Upper lobe of left lung (tissue), 6 donors: Measurements from ENCODE around the gene IGF2BP1. TPM values are rescaled to one million over a fixed set of nuclear protein-coding genes. Genes with fewer than 3 reads are reported as not detected.

Experiments
- ATAC-seq, 2 donors: fragments of 200-7000 bp; cut with Tn5 transposase; one replicate each; pipeline ENCODE4 v1.9.1; 2022; ENCODE audit warnings: mild to moderate bottlenecking in 2 of 2, moderate library complexity in 2 of 2; ENCODE audit not compliant: low FRiP score in 2 of 2
- DNase-seq, 2 donors: peaks; one replicate each; pipeline ENCODE4 v3.0.0-alpha.2; 2019 to 2020
- H3K27ac ChIP-seq, 4 donors: fragments of 200-600 bp; sonication (generic); one replicate each; pipeline ENCODE4 v1.5.1; 2016 to 2019
- H3K27me3 ChIP-seq, 4 donors: fragments of 200-600 bp; sonication (generic); one replicate each; pipeline ENCODE4 v1.5.1; 2017 to 2019
- H3K36me3 ChIP-seq, 4 donors: fragments of 200-600 bp; sonication (generic); one replicate each; pipeline ENCODE4 v1.5.1; 2016 to 2019
- H3K4me1 ChIP-seq, 4 donors: fragments of 200-600 bp; sonication (generic); one replicate each; pipeline ENCODE4 v1.5.1; 2018 to 2019
- H3K4me3 ChIP-seq, 4 donors: fragments of 200-600 bp; sonication (generic); one replicate each; pipeline ENCODE4 v1.5.1; 2017 to 2019; ENCODE audit warnings: mild to moderate bottlenecking in 2 of 4, moderate library complexity in 1 of 4
- H3K9me3 ChIP-seq, 4 donors: fragments of 200-600 bp; sonication (generic); one replicate each; pipeline ENCODE4 v1.5.1; 2018 to 2019
- EP300 ChIP-seq, 4 donors: sonication (generic); formaldehyde crosslinking; IDR thresholded peaks; one replicate each; pipeline ENCODE4 v1.5.1; 2017; ENCODE audit warnings: antibody characterized with exemption in 4 of 4, control low read depth in 2 of 4
- POLR2A ChIP-seq, 4 donors: fragments of 450-650 bp; IDR thresholded peaks; one replicate each; pipeline ENCODE4 v1.5.1; 2016 to 2017; ENCODE audit warnings: antibody characterized with exemption in 4 of 4, mild to moderate bottlenecking in 2 of 4
- POLR2AphosphoS5 ChIP-seq, 2 donors: sonication (generic); formaldehyde crosslinking; IDR thresholded peaks; one replicate each; pipeline ENCODE4 v1.5.1; 2017; ENCODE audit warnings: antibody characterized with exemption in 2 of 2
- WGBS, 2 donors: methylation state at CpG; one replicate each; pipeline ENCODE4 v1.1.5; 2017 to 2018; 5-methylcytosine and 5-hydroxymethylcytosine counted together
- total RNA-seq, 6 donors: library from RNA; depleted of rRNA in 4 of 6; stranded (reverse); fragments of >200 nt in 4 of 6; gene quantifications; one replicate each; pipeline versions ENCODE4 v1.1.0 to v1.2.1, GENCODE V29; 2016 to 2021
- TF ChIP-seq, protein P1 (sequence below), 6 experiments: fragments of 450-650 bp in 4 of 6; fragments of 200-600 bp in 2 of 6; sonication (generic) in 2 of 6; IDR thresholded peaks; one replicate each; pipeline ENCODE4 v1.5.1; 2016 to 2019; ENCODE audit warnings: antibody characterized with exemption in 6 of 6
- donor health status: DM: no; HTN: no; CAD: no; lungs with moderate emphysema.
- donor health status: DM: no; HTN: yes; CAD: no; lungs with severe emphysema.

The IGF2BP1 gene
- total RNA-seq, 6 donors from 2014 or later: 1.3 to 1.4 TPM; not detected in 4

GRCh38 chr17:48981927-48982539, 15.2 kb upstream of the IGF2BP1 start:
- 68 to 80% methylated on average over 3 of the region's 3 CpGs for WGBS, 2 donors
- Histone ChIP-seq H3K27ac (no peak overlapping the region), H3K9me3 (peaks cover 0 to 5% (median 0%) of the 10 kb centered on the region in 4 donors), H3K4me3 (no peak overlapping the region), H3K4me1 (no peaks in the 10 kb centered on the region), H3K27me3 (no peaks in the 10 kb centered on the region), H3K36me3 (no peaks in the 10 kb centered on the region)
- DNase-seq (no peak), ATAC-seq (no peak)
- TF ChIP-seq POLR2AphosphoS5 (IDR thresholded peaks at IDR 0.05) (no peak), POLR2A (IDR thresholded peaks at IDR 0.05) (no peak), EP300 (IDR thresholded peaks at IDR 0.05) (no peak)
- TF ChIP-seq, protein P1, sequence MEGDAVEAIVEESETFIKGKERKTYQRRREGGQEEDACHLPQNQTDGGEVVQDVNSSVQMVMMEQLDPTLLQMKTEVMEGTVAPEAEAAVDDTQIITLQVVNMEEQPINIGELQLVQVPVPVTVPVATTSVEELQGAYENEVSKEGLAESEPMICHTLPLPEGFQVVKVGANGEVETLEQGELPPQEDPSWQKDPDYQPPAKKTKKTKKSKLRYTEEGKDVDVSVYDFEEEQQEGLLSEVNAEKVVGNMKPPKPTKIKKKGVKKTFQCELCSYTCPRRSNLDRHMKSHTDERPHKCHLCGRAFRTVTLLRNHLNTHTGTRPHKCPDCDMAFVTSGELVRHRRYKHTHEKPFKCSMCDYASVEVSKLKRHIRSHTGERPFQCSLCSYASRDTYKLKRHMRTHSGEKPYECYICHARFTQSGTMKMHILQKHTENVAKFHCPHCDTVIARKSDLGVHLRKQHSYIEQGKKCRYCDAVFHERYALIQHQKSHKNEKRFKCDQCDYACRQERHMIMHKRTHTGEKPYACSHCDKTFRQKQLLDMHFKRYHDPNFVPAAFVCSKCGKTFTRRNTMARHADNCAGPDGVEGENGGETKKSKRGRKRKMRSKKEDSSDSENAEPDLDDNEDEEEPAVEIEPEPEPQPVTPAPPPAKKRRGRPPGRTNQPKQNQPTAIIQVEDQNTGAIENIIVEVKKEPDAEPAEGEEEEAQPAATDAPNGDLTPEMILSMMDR (IDR thresholded peaks at IDR 0.05): no peak

DNA sequence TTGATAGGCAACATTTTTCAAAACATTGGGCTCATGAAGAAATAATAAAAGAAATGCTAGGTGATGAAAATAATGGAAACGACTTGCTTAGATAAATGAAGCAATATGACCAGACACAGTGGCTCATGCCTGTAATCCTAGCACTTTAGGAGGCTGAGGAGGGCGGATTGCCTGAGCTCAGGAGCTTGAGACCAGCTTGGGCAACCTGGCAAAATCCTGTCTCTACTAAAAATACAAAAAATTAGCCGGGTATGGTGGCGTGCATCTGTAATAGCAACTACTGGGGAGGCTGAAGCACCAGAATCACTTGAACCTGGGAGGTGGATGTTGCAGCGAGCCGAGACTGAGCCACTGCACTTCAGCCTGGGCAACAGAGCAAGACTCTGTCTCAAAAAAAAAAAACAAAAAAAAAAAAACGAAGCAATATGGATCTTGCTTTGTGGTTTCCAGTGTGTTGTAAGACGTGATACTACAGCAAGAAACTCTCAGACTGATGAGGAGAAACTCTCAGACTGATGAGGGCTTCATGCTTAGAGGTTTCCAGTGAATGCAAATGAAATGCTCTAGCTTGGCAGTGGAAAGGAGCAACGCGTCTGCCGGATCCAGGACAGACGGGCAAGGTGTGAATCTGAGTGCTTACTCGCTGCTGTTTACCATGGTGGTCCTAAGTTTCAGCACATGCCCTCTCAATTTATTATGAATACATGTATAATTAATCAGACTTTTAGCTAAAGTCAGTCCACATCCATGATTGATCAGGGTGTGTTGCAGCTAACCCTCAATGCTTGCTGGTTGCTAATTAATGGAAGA, 11.5 kb upstream of the IGF2BP1 start:
- Histone ChIP-seq H3K9me3 (peaks cover 0 to 5% (median 0%) of the 10 kb centered on the region in 4 donors), H3K36me3 (no peaks in the 10 kb centered on the region), H3K4me1 (no peaks in the 10 kb centered on the region), H3K27me3 (peaks cover 0 to 5% (median 2%) of the 10 kb centered on the region in 4 donors), H3K27ac (no peak overlapping the region), H3K4me3 (no peak overlapping the region)
- ATAC-seq: no peak
- TF ChIP-seq POLR2AphosphoS5 (IDR thresholded peaks at IDR 0.05) (no peak), POLR2A (IDR thresholded peaks at IDR 0.05) (no peak), EP300 (IDR thresholded peaks at IDR 0.05) (no peak)
- TF ChIP-seq, protein P1 (IDR thresholded peaks at IDR 0.05): no peak
- DNase-seq: no peak
- WGBS, 2 donors: 75 to 83% methylated on average over 13 of the region's 13 CpGs

- no peak for ATAC-seq
- no peak overlapping the region for H3K27ac ChIP-seq
- TF ChIP-seq, protein P1 (IDR thresholded peaks at IDR 0.05): no peak
- TF ChIP-seq POLR2AphosphoS5 (IDR thresholded peaks at IDR 0.05): no peak
- TF ChIP-seq EP300 (IDR thresholded peaks at IDR 0.05): no peak
- no peak for TF ChIP-seq POLR2A (IDR thresholded peaks at IDR 0.05)
- no peak for DNase-seq
- 89 to 95% methylated on average over 4 of the region's 4 CpGs for WGBS, 2 donors
- H3K36me3 ChIP-seq: no peaks in the 10 kb centered on the region
- no peak overlapping the region for H3K4me3 ChIP-seq
- peaks cover 0 to 10% (median 4%) of the 10 kb centered on the region in 4 donors for H3K27me3 ChIP-seq
- H3K4me1 ChIP-seq: no peaks in the 10 kb centered on the region
- no peaks in the 10 kb centered on the region for H3K9me3 ChIP-seq
These were observed 8.1 kb upstream of the IGF2BP1 start for GRCh38 chr17:48989100-48989499.

GRCh38 chr17:48990882-48991357, 6.3 kb upstream of the IGF2BP1 start:
- TF ChIP-seq POLR2AphosphoS5 (IDR thresholded peaks at IDR 0.05) (no peak), EP300 (IDR thresholded peaks at IDR 0.05) (no peak), POLR2A (IDR thresholded peaks at IDR 0.05) (no peak)
- TF ChIP-seq, protein P1 (IDR thresholded peaks at IDR 0.05): no peak
- H3K36me3 ChIP-seq: no peaks in the 10 kb centered on the region
- H3K4me1 ChIP-seq: peaks cover under 1 to 6% (median 4%) of the 10 kb centered on the region in 4 donors
- ATAC-seq: no peak
- H3K9me3 ChIP-seq: no peaks in the 10 kb centered on the region
- 34 to 40% methylated on average over 2 of the region's 2 CpGs for whole genome bisulfite sequencing, 2 donors
- no peak overlapping the region for H3K27ac ChIP-seq
- no peak overlapping the region for H3K4me3 ChIP-seq
- no peak for DNase-seq
- peaks cover 0 to 28% (median 15%) of the 10 kb centered on the region in 4 donors for H3K27me3 ChIP-seq
